ENCODE data around the gene AGTRAP.

The AGTRAP gene

DNA sequence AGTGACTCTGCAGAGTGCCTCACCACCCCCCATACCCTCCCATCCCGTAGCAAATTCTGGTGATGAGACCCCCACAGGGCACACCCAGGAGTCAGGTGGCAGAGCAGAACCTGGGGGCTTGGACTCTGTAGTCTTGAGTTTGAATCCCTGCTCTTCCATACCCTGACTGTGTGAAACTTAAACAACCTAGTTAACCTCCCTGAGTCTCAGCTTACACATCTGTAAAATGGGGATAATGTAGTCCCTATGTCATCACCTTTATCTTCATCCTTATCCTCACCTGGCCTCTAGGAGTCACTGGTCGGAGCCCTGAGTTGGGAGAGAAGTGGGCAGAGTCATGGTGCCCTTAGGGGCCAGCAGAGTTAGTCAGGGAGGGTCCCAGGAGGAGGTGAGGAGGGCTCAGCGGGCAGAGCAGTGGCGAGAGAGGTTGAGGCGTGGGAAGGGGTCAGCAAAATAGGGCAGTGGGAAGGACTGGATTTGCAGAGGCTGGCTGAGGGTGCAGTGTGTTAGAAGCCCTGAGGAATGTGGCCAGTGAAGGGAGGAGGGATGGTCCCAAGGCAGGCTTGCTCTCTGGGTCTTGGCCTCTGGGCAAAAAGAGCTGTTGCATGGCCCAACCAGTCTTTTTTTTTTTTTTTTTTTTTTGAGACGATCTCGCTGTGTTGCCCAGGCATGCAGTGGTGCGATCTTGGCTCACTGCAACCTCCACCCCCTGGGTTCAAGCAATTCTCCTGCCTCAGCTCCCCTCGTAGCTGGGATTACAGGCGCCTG lies 44.6 kb downstream of the AGTRAP start:
- H3K4me1 ChIP-seq (ENCODE audit: control insufficient read depth in 5 of 5, insufficient read depth in 5 of 5, low read length in 5 of 5) = peaks cover 2 to 16% (median 12%) of the 10 kb centered on the region in 5 donors
- H3K9ac ChIP-seq (ENCODE audit: low read length in 5 of 5) = no peak overlapping the region
- H3K9me3 ChIP-seq (ENCODE audit: control insufficient read depth in 5 of 5, low read length in 5 of 5) = no peaks in the 10 kb centered on the region
- no peaks in the 10 kb centered on the region for H3K36me3 ChIP-seq (ENCODE audit: control insufficient read depth in 5 of 5, insufficient read depth in 5 of 5, low read length in 5 of 5)
- H3K27me3 ChIP-seq (ENCODE audit: control insufficient read depth in 5 of 5, insufficient read depth in 4 of 5, low read length in 5 of 5) = peaks cover 0 to 2% (median 0%) of the 10 kb centered on the region in 5 donors
- H3K27ac ChIP-seq (ENCODE audit: low read depth, low read length) = no peak overlapping the region
- no peak overlapping the region for H3K4me3 ChIP-seq (ENCODE audit: low read depth in 1 of 5, low read length in 5 of 5)

DNA sequence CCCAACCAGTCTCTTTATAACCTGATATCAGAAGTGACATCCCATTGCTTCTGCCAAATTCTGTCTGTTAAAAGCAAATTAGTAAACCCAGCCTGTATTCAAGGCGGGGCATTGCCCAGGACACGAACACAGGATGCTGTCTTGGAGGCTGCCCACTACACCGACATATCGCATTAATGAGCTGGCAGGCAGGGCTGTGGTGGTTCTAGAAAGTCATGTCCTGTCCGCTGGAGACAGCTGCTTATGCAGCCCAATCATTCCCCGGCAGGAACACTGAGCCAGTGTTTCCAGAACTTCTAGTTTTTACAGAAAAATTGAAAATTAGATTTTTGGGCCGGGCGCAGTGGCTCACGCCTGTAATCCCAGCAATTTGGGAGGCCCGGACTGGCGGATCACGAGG lies 45.4 kb downstream of the AGTRAP start:
- no peak overlapping the region for H3K9ac ChIP-seq (ENCODE audit: low read length in 5 of 5)
- no peaks in the 10 kb centered on the region for H3K9me3 ChIP-seq (ENCODE audit: control insufficient read depth in 5 of 5, low read length in 5 of 5)
- no peaks in the 10 kb centered on the region for H3K36me3 ChIP-seq (ENCODE audit: control insufficient read depth in 5 of 5, insufficient read depth in 5 of 5, low read length in 5 of 5)
- H3K4me1 ChIP-seq (ENCODE audit: control insufficient read depth in 5 of 5, insufficient read depth in 5 of 5, low read length in 5 of 5) = peaks cover 2 to 22% (median 12%) of the 10 kb centered on the region in 5 donors
- H3K27me3 ChIP-seq (ENCODE audit: control insufficient read depth in 5 of 5, insufficient read depth in 4 of 5, low read length in 5 of 5) = peaks cover 0 to 2% (median 0%) of the 10 kb centered on the region in 5 donors
- no peak overlapping the region for H3K27ac ChIP-seq (ENCODE audit: low read depth, low read length)
- H3K4me3 ChIP-seq (ENCODE audit: low read depth in 1 of 5, low read length in 5 of 5) = no peak overlapping the region

DNA sequence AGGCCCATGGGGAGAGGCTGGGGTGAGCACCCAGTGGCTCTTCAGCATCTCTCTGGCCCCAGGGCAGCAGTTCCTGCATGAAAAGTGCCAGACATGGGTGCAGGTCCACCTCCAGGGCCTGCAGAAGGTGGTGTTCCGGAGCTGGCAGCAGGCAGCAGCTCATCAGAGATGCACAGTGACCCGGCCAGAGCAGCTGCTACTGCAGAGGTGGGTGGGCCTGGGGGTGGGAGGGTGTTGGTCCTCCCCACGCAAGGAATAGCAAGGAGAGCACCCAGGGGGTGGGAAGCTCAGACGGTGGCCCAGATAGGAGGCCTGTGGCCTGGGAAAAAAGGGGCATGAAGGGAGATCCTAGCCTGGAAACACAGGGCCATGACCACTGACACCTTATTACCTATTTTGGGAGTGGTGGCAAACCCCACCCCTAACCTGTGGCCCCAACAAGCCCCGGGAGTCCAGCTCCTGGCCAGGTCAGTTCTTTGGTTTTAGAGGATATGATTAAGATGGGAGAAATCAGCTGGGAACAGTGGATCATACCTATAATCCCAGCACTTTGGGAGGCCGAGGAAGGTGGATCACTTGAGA lies 46.3 kb downstream of the AGTRAP start:
- peaks cover 5 to 30% (median 16%) of the 10 kb centered on the region in 5 donors for H3K4me1 ChIP-seq (ENCODE audit: control insufficient read depth in 5 of 5, insufficient read depth in 5 of 5, low read length in 5 of 5)
- no peak overlapping the region for H3K4me3 ChIP-seq (ENCODE audit: low read depth in 1 of 5, low read length in 5 of 5)
- peaks cover 0 to 2% (median 0%) of the 10 kb centered on the region in 5 donors for H3K27me3 ChIP-seq (ENCODE audit: control insufficient read depth in 5 of 5, insufficient read depth in 4 of 5, low read length in 5 of 5)
- no peak overlapping the region for H3K27ac ChIP-seq (ENCODE audit: low read depth, low read length)
- H3K9ac ChIP-seq (ENCODE audit: low read length in 5 of 5) = no peak overlapping the region
- no peaks in the 10 kb centered on the region for H3K9me3 ChIP-seq (ENCODE audit: control insufficient read depth in 5 of 5, low read length in 5 of 5)
- H3K36me3 ChIP-seq (ENCODE audit: control insufficient read depth in 5 of 5, insufficient read depth in 5 of 5, low read length in 5 of 5) = no peaks in the 10 kb centered on the region

DNA sequence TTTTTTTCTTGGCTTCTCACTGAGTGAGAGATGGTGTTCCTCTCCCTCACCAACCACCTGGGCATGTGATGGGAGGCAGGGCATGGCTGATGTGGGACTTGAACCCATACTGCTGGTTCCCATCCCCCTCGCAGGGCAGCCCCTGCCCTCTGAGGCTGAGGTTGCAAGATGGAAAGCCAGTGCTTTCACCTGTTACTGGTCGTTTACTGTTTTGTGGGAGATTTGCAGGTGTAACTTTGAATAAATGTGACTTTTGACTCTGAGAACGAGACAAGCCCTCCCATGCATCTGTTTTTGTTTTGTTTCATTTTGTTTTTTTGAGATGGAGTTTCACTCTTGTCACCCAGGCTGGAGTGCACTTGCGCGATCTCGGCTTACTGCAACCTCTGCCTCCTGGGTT lies 47.6 kb downstream of the AGTRAP start:
- Histone ChIP-seq H3K27ac (ENCODE audit: low read depth, low read length) (no peak overlapping the region), H3K4me3 (ENCODE audit: low read depth in 1 of 5, low read length in 5 of 5) (no peak overlapping the region), H3K27me3 (ENCODE audit: control insufficient read depth in 5 of 5, insufficient read depth in 4 of 5, low read length in 5 of 5) (peaks cover 0 to 2% (median 0%) of the 10 kb centered on the region in 5 donors), H3K9me3 (ENCODE audit: control insufficient read depth in 5 of 5, low read length in 5 of 5) (no peaks in the 10 kb centered on the region), H3K36me3 (ENCODE audit: control insufficient read depth in 5 of 5, insufficient read depth in 5 of 5, low read length in 5 of 5) (peaks cover 0 to 5% (median 0%) of the 10 kb centered on the region in 5 donors), H3K4me1 (ENCODE audit: control insufficient read depth in 5 of 5, insufficient read depth in 5 of 5, low read length in 5 of 5) (peaks cover 8 to 44% (median 29%) of the 10 kb centered on the region in 5 donors), H3K9ac (ENCODE audit: low read length in 5 of 5) (no peak overlapping the region)

DNA sequence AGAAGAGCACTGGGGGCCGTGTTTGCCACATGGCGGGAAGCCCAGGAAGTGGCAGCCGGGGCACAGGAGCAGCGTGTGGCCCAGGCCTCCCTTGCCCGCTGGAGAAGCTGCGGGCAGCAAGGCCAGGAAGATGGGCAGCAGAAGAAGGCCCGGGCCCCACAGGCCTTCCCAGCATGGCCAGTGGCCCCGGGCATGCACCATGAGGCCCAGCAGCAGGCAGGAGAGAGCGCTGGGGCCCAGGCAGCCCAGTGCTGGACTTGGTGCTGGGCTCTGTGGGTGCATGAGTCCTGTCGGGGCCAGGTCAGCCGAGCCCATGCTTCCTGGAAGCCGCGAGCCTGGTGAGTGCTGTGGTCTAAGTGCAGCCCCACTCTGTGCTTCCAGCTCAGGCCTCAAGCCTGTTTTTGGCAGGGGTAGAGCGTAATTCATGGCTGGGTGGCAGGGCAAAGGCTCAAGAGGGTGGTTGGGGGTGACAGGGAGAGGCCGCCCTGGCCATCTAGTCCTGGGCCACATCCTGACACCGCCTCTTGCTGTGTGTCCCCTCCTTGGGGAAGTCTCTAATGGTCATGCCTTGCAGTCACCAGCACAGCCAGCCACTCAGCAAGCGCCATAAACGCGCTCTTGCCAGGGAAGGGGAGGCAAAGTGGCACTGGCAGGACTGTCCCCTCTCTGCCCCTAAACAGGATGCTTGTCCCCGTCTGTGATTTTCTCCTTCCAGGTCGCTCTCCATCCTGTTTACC lies 48.5 kb downstream of the AGTRAP start:
- Histone ChIP-seq H3K9ac (ENCODE audit: low read length in 5 of 5) (peak overlapping the region in 3 of 5 donors; percentile 5 to 69 (median 32)), H3K27ac (ENCODE audit: low read depth, low read length) (no peak overlapping the region), H3K9me3 (ENCODE audit: control insufficient read depth in 5 of 5, low read length in 5 of 5) (no peaks in the 10 kb centered on the region), H3K36me3 (ENCODE audit: control insufficient read depth in 5 of 5, insufficient read depth in 5 of 5, low read length in 5 of 5) (peaks cover 0 to 7% (median 0%) of the 10 kb centered on the region in 5 donors), H3K4me1 (ENCODE audit: control insufficient read depth in 5 of 5, insufficient read depth in 5 of 5, low read length in 5 of 5) (peaks cover 8 to 52% (median 36%) of the 10 kb centered on the region in 5 donors), H3K4me3 (ENCODE audit: low read depth in 1 of 5, low read length in 5 of 5) (peak overlapping the region in 3 of 5 donors; percentile 44 to 63 (median 46)), H3K27me3 (ENCODE audit: control insufficient read depth in 5 of 5, insufficient read depth in 4 of 5, low read length in 5 of 5) (peaks cover 0 to 2% (median 0%) of the 10 kb centered on the region in 5 donors)

DNA sequence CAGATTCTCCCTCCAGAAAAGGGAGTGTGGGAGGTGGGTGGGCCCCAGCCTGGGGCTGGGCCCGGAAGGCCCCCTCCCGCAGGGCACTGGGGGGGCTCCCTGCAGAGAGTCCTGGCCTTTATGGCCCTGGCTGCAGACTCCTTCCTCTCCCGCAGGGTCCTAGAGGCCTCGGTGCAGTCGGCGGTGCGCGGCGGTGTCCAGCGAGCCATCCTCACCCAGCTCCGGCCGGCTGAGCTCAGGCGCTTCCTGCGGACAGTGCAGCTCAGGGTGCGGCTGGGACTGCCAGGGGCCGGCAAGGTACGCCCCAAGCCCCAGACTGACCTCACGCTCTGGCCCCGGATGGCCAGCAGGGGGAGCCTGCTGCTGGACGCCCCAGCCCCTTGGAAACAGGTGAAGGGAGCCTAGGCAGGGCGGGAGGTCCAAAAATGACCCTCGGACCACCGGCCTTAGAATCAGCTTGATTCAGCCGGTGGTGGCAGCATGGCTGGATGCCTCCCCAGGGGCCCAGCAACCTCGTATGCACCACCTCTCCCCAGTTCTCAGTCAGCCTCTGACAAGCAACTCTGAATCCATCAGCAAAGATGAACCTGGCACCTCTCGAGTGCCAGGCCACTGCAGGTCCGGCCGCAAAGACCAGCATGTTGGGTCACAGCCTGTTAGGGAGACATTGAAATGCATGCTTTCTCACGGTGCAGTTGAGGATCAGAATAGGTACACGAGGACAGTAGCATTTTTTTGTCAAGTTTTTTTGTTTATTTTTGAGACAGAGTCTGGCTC lies 49.2 kb downstream of the AGTRAP start:
- Histone ChIP-seq H3K9ac (ENCODE audit: low read length in 5 of 5) (peak overlapping the region in 3 of 5 donors; percentile 21 to 69 (median 32)), H3K4me3 (ENCODE audit: low read depth in 1 of 5, low read length in 5 of 5) (peak overlapping the region in 3 of 5 donors; percentile 44 to 63 (median 46)), H3K9me3 (ENCODE audit: control insufficient read depth in 5 of 5, low read length in 5 of 5) (no peaks in the 10 kb centered on the region), H3K36me3 (ENCODE audit: control insufficient read depth in 5 of 5, insufficient read depth in 5 of 5, low read length in 5 of 5) (peaks cover 0 to 11% (median 5%) of the 10 kb centered on the region in 5 donors), H3K4me1 (ENCODE audit: control insufficient read depth in 5 of 5, insufficient read depth in 5 of 5, low read length in 5 of 5) (peaks cover 9 to 60% (median 44%) of the 10 kb centered on the region in 5 donors), H3K27me3 (ENCODE audit: control insufficient read depth in 5 of 5, insufficient read depth in 4 of 5, low read length in 5 of 5) (peaks cover 0 to 2% (median 0%) of the 10 kb centered on the region in 5 donors), H3K27ac (ENCODE audit: low read depth, low read length) (no peak overlapping the region)

DNA sequence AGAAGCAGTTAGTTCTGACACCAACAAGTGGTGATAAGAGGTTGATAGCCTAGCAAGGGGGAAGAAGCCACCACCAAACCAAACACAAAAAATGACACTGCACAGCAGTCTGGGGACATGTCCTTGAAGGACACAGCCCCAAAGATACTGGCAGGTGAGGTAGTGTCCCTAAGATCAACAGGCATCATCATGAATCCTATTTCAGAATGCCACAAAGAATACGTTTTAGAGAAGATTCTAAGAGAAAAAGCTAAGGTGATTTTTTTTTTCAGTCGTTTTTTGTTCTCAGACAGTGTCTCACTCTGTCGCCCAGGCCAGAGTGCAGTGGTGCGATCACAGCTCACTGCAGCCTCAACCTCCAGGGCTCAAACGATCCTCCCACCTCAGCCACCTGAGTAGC lies 50.2 kb downstream of the AGTRAP start:
- Histone ChIP-seq H3K9me3 (ENCODE audit: control insufficient read depth in 5 of 5, low read length in 5 of 5) (no peaks in the 10 kb centered on the region), H3K9ac (ENCODE audit: low read length in 5 of 5) (no peak overlapping the region), H3K27ac (ENCODE audit: low read depth, low read length) (no peak overlapping the region), H3K27me3 (ENCODE audit: control insufficient read depth in 5 of 5, insufficient read depth in 4 of 5, low read length in 5 of 5) (peaks cover 0 to 2% (median 0%) of the 10 kb centered on the region in 5 donors), H3K4me1 (ENCODE audit: control insufficient read depth in 5 of 5, insufficient read depth in 5 of 5, low read length in 5 of 5) (peaks cover 19 to 68% (median 53%) of the 10 kb centered on the region in 5 donors), H3K4me3 (ENCODE audit: low read depth in 1 of 5, low read length in 5 of 5) (no peak overlapping the region), H3K36me3 (ENCODE audit: control insufficient read depth in 5 of 5, insufficient read depth in 5 of 5, low read length in 5 of 5) (peaks cover 0 to 14% (median 6%) of the 10 kb centered on the region in 5 donors)

DNA sequence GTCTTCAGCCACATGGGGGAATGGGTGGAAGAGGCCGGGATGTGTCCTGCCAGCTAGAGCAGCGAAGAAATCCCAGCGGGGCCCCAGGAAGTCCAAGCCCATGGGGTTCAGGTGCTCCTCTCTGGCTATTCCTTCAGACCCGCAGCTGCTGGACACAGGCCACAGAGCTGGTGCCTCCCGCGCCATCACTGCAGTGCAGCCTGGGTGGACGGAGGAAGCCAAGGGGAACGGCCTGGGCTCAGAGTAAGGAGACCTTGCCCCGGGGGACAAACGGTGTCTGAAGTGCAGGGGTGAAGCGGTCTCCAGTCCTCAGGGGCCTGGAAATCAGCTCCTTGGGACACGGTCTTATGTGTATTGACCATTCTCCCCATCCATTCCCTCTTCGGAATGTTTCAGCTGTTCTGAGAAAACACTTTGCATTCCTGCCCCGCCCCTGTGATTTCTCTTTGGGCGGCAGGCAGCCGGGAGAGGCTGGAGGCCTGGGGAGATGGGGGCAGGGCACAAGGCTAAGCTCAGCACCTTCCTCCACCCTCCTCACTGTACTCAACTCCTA lies 51.4 kb downstream of the AGTRAP start:
- H3K36me3 ChIP-seq (ENCODE audit: control insufficient read depth in 5 of 5, insufficient read depth in 5 of 5, low read length in 5 of 5) = peaks cover 0 to 22% (median 15%) of the 10 kb centered on the region in 5 donors
- peaks cover 0 to 2% (median 0%) of the 10 kb centered on the region in 5 donors for H3K27me3 ChIP-seq (ENCODE audit: control insufficient read depth in 5 of 5, insufficient read depth in 4 of 5, low read length in 5 of 5)
- H3K4me1 ChIP-seq (ENCODE audit: control insufficient read depth in 5 of 5, insufficient read depth in 5 of 5, low read length in 5 of 5) = peaks cover 23 to 80% (median 61%) of the 10 kb centered on the region in 5 donors
- H3K4me3 ChIP-seq (ENCODE audit: low read depth in 1 of 5, low read length in 5 of 5) = peak overlapping the region in 3 of 5 donors; percentile 4 to 45 (median 39)
- no peaks in the 10 kb centered on the region for H3K9me3 ChIP-seq (ENCODE audit: control insufficient read depth in 5 of 5, low read length in 5 of 5)
- peak overlapping the region; percentile 93 for H3K27ac ChIP-seq (ENCODE audit: low read depth, low read length)
- peak overlapping the region in 2 of 5 donors; percentile 6 to 35 for H3K9ac ChIP-seq (ENCODE audit: low read length in 5 of 5)

DNA sequence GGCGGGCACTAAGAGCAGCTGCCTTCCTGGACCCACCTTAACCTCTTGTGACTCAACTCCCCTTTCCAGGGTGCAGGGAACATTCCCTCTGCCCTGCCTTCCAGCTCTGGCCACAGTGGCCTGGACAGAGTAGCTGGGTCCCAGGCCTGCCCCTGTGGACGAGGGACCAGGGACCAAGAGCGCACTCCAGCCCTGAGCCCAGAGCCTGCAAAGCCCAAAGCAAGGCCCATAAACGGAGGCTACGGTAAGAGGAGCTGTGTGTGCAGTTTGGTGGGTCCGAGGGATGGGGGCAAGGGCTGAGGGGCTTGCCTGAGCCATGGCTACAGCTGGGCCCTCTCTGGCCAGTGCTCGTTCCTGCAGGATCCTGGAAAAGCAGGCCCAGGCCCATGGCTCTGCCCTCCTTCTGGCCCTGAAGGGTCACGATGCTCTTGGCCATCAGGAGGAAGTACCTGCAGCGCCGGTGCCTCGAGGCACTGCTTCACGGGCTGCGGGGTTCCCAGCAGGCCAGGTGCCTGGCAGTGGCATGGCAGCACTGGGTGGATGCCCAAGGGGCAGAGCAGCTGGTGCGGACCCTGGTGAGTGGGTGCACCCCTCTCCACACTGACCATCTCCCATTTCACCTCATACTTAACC lies 52.0 kb downstream of the AGTRAP start:
- H3K27ac ChIP-seq (ENCODE audit: low read depth, low read length) = peak overlapping the region; percentile 93
- H3K9me3 ChIP-seq (ENCODE audit: control insufficient read depth in 5 of 5, low read length in 5 of 5) = no peaks in the 10 kb centered on the region
- H3K9ac ChIP-seq (ENCODE audit: low read length in 5 of 5) = peak overlapping the region in 1 of 5 donors; percentile 48
- H3K4me1 ChIP-seq (ENCODE audit: control insufficient read depth in 5 of 5, insufficient read depth in 5 of 5, low read length in 5 of 5) = peaks cover 22 to 80% (median 61%) of the 10 kb centered on the region in 5 donors
- peaks cover 0 to 28% (median 20%) of the 10 kb centered on the region in 5 donors for H3K36me3 ChIP-seq (ENCODE audit: control insufficient read depth in 5 of 5, insufficient read depth in 5 of 5, low read length in 5 of 5)
- H3K4me3 ChIP-seq (ENCODE audit: low read depth in 1 of 5, low read length in 5 of 5) = peak overlapping the region in 1 of 5 donors; percentile 39
- H3K27me3 ChIP-seq (ENCODE audit: control insufficient read depth in 5 of 5, insufficient read depth in 4 of 5, low read length in 5 of 5) = peaks cover 0 to 2% (median 0%) of the 10 kb centered on the region in 5 donors

All from subcutaneous abdominal adipose tissue (tissue), 5 donors.